ENCODE results near the gene UFD1.

UFD1 gene

GRCh38 chr22:19515654-19516377 is 36.8 kb upstream of the UFD1 start:
- no peak for DNase-seq

DNA sequence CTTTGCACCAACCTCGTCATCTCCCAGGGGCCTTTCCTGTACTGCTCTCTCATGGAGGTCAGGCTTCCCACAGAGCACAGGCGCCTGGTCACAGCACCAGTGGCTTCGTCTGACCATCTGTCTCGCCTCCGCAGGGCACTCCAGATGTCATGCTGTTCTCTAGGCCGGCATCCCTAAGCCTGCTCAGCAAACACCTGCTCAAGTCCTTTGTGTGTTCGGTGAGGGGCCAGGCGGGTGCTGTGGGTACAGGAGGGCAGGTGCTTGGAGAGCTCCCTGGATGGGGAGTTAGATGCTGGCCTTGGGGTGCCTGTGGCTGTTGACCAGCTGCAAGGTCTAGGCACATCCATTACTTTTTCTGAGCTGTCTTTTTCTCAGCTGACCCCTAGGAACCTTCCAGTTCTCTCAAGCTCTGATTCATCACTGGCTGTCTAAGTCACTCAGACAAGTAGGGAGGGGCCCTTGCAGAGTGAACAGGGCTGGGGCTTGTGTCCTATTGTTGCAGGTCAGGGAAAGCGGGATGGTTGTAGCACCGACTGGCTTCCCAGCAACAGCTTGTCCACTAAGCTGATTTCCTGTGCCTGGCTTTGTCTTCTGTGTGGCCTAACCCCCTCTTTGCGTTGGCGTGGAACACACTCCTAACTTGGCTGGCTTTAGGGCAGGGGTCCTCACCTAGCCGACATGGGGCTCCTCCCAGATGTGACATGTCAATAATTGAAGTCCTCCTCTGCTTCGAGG is 36.0 kb upstream of the UFD1 start:
- peak; percentile 75 for DNase-seq

GRCh38 chr22:19513823-19514222 is 34.8 kb upstream of the UFD1 start:
- no peak for DNase-seq

DNA sequence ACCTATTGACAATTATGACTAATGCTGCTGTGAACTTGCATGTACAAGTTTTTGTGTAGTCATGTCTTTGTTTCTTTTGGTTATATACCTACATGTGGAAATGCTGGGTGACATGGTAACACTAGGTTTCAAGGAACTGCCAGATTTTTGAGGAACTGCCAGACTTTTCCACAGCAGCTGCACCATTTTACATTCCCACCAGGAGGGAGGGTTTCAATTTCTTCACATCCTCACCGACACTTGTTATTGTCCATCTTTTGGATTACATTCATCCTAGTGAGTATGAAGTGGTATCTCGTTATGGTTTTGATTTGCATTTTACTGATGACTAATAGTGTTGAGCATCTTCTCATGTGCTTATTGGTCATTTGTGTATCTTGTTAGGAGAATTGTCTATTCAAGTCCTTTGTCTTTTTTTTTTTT is 31.9 kb upstream of the UFD1 start:
- DNase-seq: no peak

DNA sequence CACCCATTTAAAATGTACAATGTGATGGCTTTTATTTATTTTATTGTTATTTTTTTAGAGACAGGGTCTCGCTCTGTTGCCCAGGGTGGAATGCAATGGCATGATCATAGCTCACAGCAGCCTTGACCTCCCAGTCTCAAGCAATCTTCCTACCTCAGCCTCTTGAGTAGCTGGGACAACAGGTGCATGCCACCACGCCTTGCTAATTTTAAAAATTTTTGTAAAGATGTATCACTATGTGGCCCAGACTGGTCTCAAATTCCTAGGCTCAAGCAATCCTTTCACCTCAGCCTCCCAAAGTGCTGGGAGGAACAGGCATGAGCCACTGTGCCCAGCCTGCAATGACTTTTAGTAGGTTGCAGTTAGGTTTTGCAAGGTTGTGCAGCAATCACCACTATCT is 30.9 kb upstream of the UFD1 start:
- DNase-seq: no peak

DNA sequence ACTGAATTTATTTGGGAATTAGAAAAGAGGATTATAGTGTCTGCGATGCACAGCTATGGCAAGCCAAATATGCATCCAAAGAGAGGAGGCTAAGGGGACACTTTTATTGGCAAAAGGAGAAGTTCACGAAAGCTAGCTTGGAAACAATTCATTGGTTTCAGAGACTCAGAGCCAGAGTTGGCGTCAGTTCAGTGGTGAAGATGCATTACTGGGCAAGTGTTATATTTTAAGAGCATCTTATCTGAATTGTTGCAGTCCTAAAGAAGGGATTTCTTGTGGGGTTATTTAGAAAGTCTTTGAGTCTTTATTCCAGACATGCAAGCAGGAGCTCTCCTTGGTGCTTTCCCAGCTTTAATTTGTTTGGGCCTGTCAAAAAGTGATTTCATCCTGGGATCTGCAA is 30.2 kb upstream of the UFD1 start:
- no peak for DNase-seq

DNA sequence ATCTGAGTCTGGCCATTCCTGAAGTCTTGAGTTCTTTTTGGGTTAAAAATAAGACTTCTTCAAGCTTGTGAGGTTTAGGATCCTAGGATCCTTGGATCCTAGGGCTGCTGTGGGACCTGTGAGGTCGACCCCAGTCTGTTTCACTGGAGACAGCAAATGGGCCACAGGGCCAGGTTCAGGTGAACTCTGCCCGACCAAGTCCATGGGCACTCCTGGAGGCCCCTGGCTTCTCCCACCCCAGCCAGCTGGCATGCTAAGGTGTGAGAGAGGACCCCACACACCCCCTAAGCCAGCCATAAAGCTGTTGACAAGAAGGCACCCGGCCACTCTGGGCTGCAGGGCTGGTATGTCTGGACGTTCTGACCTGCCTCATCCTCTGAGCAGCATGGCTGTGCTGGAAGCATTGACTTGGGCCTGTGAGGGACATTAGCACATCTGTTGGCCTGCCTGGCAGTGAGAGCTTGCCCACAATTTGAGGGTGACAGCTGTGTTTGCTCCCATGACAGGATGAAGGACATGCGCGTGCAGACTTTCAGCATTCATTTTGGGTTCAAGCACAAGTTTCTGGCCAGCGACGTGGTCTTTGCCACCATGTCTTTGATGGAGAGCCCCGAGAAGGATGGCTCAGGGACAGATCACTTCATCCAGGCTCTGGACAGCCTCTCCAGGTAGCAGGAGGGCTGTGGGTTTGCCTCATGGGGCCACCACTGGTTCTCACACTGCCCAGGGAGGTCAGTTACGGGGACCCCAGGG is 29.2 kb upstream of the UFD1 start:
- DNase-seq: no peak

DNA sequence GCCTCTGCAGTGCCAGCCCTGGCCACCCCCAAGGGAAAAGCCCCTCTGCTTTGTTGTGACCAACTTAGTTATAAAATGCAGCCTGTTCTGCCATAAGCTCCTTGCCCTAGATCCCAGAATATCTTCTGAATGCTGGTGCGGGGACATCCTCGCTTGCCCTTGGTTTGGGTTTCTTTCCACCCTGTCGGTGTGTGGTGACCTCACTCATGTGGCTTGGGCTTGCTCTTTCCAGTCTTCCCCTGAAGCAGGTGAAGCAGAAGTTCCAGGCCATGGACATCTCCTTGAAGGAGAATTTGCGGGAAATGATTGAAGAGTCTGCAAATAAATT is 28.5 kb upstream of the UFD1 start:
- DNase-seq: no peak

DNA sequence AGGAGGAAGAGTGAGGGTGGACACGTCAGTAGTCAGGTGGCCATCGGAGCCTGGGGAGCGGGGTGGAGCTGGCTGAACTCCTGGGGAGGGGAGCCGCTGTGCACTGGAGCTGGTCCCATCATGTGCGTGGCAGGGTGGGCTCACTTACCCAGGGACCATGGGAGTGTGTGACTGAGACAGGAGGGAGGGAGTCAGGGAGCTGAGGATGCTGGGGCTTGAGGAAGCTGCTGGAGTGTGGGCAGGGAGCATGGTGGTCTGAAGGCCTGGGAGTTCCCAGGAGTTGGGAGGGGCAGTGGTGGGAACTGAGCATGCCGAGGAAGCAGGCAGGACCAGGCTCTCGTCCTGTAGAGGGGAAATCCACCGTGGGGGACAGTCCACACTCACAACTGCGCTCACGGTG is 27.2 kb upstream of the UFD1 start:
- DNase-seq: no peak

DNA sequence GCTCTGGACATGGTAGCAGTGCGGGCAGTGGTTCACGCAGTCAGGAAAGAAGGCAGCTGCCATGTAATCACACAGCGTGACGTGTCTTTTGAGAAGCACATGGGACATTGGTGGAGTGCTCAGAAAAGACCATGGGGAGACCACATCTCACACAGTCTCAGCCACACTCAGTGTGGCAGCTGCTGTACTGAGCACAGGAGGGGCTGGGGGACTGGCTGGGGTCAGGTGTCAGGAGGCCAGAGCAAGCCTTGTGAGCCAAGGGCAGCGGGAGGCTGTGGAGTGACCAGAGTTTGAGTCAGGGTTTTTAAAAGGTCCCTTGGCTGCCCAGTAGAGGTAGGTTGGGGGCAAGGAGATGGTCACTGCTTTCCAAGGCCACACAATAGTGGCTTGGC is 26.7 kb upstream of the UFD1 start:
- no peak for DNase-seq

DNA sequence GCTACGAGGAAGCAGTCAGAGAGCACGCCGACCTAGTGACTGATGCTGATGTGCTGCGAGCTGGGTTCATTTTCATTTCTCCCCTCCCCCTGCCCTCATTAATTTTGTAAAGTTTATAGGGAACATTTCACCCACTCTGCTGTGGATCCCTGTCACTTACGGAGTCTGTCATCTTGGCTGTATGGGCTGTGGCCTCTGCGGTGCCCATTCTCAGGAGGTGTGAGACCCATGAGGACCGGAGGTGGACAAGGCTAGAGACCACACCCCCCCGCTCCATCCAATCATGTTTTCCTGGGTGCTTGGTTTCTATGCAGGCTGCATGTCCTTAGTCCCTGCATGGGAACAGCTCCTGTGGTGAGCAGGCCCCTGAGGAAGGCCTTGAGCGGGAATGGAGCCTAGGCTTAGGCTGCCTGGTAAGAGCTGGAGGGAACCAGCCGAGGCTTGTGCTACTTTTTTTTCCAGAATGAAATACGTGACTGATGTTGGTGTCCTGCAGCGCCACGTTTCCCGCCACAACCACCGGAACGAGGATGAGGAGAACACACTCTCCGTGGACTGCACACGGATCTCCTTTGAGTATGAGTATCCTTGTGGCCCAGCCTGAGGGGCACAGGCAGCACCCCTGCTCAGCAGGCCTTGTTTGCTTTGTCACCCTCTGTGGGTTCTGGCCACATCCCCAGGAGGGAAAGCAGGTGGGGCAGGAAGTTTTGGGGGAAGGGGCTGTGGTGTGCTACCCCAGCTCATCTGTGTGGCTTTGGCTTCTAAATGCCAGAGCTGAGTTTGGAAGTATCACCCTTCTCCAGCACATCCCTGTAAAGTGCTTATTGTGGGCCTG is 26.1 kb upstream of the UFD1 start:
- DNase-seq: no peak

DNA sequence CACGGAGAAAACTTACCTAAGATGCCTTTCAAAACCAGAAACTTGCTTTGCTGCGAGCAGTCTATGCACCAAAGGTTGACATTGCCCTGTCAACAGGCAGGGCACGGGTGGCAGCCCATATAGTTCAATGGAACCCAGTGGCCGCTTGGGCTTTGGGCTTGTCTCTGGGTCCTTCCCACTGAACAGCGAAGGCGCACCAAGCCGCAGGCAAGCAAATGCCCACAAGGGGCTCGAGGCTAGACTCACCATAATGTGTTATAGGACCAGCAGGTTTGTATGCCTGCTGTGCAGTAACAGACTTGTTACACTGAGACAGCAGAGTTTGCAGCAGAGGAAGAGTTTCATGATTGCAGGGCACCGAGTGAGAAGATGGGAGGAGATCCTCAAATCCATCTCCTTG is 24.9 kb upstream of the UFD1 start:
- peak; percentile 1 for DNase-seq

DNA sequence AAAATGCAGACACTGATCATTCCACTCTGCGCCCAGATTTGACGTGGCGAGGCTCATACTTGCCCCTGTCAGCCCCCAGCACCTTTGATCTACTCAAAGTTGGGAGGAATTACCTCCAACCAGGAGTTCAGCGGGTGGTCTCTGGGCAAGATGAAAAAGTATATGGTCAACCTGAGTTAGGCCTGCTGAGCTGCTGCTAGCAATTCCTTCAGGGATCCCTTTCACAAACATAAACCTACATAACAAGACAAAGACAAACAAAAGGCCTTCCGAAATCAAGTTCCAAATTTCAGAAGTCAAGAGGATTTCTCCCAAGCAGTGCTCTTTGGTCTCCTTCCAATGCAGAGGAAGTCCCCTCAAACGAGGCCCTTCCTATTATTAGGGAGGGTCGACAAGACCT is 24.4 kb upstream of the UFD1 start:
- no peak for DNase-seq

- no peak for DNase-seq
These were observed 23.0 kb upstream of the UFD1 start for GRCh38 chr22:19501897-19502447.

GRCh38 chr22:19499880-19500242 is 20.9 kb upstream of the UFD1 start:
- no peak for DNase-seq

- no peak for DNase-seq
These were observed 20.4 kb upstream of the UFD1 start for GRCh38 chr22:19499236-19499879.

DNA sequence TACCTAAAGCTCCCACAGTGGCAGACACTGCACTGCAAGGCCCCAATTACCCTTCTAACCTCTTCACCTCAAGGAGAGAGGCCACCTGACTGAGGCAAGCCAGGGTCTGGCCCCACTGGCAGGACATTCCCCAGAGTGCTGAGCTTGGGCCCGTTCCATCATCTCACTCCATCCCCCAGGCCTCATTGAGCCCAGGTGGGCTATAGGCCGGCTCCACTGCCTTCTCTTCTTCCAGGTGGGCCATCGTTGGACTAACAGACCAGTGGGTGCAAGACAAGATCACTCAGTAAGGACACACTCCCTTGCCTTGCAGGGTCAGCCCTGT is 19.8 kb upstream of the UFD1 start:
- no peak for DNase-seq

GRCh38 chr22:19498154-19498865 is 19.3 kb upstream of the UFD1 start:
- no peak for DNase-seq

DNA sequence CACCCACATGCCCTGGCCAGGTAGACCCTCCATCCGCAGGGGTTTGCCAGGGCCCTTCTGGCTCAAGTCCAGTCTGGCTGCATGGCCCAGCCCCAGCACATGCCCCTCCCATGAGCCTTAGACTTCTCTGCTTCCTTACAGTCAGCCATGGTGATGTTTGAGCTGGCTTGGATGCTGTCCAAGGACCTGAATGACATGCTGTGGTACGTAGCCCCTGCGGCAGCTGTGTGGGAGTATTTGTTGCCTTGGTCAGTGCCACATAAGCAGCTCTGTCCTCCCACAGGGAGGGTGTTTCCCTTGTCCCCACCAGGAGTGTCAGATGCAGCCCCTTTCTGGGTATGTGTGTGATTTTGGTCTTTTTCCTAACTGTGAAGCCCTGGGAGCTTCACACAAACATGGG is 18.3 kb upstream of the UFD1 start:
- DNase-seq: no peak

DNA sequence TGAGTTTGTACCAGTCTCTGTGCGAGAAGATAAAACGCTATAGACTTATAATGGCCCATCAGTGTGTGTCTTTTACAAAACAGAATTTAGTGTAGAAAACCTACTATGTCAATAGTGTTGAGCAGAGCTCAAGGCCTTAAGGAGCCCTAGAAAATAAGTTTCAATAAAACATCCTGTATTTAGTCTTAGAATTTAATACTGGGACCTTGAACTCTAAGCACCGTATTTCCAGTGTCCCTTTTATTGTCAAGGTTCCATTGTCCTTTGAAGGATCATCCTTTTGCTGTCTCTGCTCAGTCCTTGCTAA is 17.3 kb upstream of the UFD1 start:
- no peak for DNase-seq

GRCh38 chr22:19495562-19496323 is 16.8 kb upstream of the UFD1 start:
- peak; percentile 27 for DNase-seq
